ENCODE measurements around the gene RBM4B.

DNA sequence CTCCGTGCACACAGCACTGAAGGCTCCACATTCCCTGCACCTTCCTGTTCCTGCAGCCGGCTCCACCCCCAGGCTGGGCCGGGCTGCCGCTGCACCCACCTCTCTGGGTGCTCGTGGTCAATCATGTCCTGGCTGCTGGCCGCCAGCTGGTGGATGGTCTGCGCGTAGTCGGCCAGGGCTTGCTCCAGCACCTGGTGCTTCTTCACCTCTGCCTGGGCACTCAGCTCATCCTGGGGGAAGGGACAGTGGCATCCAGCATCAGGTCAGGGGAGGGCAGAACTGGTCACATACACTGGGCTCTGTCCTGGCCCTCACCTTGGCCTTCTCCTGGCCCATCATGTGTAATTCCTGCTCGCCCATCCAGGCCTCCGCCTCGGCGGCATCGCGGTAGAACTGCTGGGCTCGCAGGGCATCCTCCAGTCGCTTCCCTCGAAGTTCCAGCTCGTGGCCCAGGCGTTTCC is 15.2 kb upstream of the RBM4B start:
- no peak for TF ChIP-seq POLR2A (IDR thresholded peaks at IDR 0.05)
- TF ChIP-seq, protein P1, sequence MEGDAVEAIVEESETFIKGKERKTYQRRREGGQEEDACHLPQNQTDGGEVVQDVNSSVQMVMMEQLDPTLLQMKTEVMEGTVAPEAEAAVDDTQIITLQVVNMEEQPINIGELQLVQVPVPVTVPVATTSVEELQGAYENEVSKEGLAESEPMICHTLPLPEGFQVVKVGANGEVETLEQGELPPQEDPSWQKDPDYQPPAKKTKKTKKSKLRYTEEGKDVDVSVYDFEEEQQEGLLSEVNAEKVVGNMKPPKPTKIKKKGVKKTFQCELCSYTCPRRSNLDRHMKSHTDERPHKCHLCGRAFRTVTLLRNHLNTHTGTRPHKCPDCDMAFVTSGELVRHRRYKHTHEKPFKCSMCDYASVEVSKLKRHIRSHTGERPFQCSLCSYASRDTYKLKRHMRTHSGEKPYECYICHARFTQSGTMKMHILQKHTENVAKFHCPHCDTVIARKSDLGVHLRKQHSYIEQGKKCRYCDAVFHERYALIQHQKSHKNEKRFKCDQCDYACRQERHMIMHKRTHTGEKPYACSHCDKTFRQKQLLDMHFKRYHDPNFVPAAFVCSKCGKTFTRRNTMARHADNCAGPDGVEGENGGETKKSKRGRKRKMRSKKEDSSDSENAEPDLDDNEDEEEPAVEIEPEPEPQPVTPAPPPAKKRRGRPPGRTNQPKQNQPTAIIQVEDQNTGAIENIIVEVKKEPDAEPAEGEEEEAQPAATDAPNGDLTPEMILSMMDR (IDR thresholded peaks at IDR 0.05): no peak
- TF ChIP-seq POLR2AphosphoS5 (IDR thresholded peaks at IDR 0.05): no peak
- TF ChIP-seq EP300 (IDR thresholded peaks at IDR 0.05): no peak

All from stomach (tissue), 4 donors.